ENCODE results near the gene GPR158.

The GPR158 gene

DNA sequence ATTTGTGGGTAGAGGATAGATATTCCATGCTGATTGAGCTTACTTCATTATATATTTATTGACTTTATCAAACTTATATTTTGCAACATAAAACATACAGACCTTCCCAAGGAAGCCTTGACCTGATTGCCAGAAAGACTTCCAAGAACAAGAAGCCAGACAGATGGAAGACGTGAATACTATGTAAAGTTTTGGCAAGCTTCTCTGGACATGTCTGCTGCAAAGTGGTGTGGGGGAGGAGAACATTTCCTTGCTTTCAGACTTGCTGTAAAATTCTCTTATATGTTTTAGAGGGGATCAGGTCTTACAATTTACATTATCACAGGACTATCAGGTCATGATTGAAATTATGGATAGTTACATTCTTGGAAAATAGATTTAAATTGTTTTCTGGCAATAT, 23.4 kb downstream of the GPR158 start:
- no peak for DNase-seq

DNA sequence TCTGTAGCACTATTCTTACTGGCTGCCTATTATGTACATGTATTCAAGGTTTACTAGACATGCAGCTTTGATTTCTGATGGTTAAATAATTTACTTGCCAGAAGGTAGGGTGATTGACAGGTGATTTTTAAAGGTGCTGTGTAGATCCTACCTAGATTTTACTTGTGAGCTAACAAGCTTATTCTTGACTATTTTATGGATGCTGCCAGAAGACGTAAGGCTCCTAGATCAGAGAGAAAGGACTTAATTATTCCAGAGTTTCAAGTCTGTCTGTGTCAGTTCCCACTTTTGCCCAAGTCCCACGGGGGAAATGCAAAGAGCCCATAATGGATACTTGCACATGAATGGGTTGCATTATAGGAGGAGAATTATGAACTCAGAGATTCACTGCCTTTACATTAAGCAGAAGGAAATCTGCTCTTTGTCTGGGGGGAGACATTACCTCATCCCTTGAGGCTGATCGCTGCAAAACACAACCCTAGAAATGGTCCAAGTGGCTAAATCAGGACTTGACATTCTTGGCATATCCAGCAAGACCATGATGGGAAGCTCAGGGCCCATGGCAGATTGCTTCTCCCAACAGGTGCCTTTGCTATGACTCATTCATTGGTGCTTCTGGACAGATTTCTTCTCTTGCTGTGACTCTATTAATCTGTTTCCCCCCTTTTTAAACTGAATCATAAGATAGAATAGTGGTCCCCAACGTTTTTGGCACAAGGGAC, 32.1 kb downstream of the GPR158 start:
- DNase-seq = no peak

DNA sequence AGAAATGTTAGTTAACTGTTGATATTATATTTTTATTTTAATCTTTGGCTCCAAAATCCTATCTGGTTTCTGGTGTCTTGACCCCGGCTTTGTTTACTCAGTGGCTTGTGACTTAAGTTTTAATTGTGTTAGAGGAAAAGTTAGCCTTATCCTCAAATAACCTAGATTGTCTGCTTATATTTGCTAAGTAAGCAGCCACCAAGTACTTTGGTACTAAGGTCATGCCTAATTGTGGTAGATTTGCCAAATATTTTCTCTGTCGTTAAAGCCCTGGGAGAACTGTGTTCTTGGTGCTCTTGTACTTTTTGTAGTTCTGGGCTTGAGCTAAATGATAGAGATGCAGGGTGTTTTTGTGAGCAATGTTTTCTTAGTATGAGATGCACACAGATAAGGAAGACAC, 34.8 kb downstream of the GPR158 start:
- DNase-seq = no peak

DNA sequence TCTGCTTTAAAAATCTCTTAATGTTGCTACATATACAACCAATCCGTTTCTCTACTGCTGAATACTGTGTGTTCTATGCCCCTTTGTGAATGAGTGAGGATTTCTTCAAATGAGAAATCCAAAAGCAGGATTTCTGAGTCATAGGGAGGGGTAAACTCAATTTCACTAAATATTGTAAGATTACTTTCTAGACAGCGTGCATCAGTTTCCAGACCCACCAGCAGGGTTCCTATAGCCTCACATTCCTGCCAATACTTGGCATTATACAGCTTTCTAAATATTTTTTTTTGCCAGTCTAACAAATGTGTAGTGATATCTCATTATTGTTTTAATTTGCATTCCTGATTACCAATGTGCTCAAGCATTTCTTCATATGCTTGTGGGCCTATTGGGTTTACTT, 35.5 kb downstream of the GPR158 start:
- DNase-seq = no peak

DNA sequence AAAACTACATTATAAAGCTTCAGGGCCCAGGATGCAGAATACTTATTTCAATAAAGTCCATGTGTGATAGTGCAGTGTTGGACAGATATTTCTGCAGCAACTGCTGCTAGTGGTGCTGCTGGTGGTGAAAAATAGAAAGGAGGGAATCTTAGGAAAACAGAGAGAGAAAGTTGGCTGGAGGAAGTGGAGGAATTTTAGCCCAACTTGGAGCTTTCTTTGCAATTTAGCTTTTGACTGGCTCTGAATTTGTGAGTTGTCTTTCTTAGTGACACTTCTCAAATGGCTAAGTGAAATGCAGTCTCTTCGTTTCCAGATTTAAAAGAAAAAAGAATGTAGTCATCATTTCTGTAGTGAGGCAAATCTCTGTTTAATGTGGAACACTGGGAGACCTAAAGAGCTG, 45.4 kb downstream of the GPR158 start:
- DNase-seq = no peak

DNA sequence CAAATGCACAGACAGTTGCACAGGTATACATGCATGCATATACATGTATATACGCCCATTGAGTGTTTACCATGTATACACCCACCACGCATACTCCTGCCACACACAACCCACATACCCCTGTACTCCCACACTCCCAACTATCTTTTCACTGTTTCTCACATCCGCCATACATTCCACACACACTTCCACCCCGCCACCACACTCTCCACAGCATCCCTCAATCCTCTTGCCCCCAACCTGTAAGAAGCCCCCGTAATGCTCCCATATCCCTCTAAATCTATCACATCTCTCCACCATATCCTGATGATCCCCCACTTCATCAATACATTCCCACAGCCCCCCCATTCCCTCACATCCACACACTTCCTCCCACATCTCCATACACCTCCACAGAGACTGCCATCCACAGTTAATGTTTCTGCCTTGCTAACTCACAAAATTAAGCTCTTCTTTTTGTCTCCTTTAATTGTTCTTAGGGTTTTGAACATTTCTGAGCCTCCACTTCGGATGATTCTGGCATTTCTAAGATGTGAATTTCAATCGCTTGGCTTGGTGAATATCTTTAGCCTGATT, 47.4 kb downstream of the GPR158 start:
- DNase-seq = no peak

DNA sequence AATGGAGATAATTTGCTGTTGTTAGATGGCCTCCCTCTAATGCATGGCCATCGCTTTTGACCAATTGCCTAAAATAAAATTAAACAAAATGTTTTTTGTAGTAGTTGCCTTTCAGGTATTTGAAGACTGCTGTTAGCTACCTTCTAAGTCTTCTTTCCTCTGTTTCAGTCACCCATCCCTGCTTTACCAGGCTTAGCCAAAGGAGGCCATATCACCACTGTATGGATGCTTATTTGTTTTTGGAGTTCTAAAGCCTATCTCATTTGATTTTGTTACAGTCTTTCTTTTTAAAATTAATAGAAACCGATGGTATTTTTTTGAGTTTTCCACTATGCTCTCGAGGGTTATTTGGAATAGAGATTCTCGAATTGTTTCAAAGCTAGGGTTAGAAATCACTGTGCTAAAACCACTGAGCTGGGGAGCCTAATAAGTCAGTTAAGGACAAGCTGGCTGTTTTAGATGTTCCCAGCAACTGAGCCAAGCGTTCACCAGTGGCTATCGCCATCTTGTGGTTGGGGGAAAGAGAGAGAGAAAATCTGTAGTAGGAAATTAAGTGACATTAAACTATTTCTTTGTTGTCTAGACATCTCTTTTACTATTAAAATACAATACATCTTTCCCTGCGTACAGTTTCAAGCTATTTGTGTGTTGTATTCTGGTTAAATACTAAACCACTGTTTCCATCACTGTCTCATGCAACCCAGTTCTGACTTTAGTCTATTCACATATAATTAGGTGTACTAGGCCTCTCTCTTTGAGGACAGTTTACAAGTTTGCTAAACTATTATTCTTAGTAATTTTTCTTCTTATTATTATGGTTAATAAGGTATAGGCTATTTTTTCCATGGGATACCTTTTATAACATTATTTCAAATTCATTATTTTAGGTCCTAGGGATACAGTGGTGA, 52.2 kb downstream of the GPR158 start:
- peak; percentile 23 for DNase-seq

DNA sequence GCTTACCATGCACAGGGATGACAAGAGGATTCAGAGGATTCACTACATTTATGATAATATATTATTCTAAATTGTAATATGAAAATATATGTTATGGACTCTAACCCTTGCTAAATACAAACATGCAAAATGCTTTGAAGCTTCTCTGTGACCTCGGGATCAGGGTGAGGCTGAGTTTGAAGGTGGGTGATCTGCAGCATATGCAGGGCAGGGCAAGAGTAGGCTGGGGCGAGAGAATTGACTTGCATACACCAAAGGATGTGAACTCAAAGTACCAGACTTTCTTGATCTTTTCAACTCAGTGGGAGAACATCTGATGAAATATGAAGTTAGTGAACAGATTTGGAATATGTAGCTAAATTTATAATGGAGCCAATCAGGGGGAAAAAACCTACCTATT, 57.0 kb downstream of the GPR158 start:
- no peak for DNase-seq

DNA sequence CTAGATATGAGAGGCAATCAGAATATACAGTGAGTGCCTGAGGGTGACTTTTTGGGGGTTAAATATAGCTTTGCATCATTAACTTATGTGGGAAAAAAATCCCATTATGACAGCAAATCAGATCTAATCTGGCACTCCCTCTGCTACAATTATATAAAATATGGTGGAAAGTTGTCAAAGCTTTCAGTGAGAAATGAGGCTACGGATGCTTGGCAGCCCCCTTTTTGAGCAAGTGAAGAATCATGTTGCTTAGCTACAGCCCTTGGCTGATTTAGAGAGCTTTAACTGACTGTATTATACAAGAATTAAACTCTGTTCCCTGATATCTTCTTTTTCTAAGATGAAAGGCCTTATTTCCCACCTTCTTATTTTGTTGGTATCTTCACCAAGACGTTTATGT, 57.4 kb downstream of the GPR158 start:
- DNase-seq = no peak

DNA sequence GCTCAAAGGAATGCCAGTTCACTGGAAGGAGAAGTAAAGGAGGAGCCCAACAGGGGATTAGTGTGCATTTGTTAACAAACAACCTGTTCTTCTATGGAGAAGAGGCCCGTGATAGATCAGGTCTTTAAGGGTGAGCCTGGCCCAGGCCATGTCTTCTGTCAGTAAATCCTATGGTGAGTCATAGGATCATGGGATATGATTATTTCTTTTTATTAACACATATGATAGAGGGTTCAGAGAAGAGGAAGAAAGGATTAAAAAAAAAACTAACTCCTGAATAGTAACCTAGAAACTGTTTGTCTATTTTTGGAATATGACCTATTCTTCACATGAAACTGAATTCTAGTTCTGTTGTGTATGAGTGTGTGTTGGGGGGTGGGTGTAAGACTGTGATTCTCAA, 70.4 kb downstream of the GPR158 start:
- DNase-seq = no peak

DNA sequence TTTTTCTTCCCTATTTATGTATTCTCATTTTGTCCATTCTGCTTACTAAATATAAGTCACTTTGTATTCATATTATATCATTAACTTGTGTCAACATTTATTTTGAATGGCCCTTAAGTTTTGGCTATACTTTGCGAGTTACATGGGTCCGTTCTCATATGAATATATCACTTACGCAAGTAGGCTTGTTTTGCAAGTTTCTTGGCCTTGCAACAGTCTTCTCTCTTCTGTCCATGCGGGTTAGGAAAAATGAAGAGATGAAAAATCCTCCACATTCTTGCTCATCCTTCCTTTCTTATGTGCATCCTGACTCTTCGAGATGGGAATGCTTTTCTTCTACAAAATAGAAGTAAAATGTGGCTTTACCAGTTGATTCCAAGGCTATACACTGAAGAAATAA, 82.8 kb downstream of the GPR158 start:
- no peak for DNase-seq

DNA sequence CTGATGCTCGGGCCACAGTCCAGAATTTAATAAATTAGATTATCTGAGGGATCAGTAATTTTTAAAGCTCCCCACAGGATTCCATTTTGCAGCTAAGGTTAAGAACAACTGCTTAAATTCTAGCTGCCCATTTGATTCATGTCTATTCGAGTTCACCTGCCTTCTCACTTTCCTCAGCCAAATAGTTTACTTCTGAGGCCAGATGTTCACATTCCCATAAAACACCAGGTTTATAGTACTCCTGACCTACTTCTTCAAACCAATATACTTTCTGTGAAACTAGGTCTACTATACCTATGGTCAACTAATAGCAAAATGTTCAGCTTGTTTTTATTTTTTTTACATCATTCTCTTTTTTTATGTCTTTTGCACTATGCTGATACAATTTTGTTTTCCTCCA, 86.3 kb downstream of the GPR158 start:
- DNase-seq = no peak

DNA sequence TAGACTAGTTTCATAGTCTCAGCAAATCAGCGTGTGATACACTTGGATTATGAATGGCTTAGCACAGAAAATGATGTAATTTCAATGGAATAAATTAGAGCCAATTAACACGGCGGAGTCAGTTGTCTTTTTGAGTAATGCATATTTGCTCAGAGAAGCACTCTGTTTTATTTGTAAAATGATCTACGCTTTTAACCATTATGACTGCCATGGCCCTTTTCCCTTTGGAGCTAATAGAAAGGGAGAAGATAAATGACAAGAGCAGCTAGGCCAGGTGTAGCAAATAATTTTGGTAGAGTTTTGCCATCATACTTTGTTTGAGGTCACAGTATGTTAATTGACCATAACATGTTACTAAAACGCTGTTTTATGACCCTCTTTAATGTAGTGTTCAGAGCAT, 86.8 kb downstream of the GPR158 start:
- no peak for DNase-seq

DNA sequence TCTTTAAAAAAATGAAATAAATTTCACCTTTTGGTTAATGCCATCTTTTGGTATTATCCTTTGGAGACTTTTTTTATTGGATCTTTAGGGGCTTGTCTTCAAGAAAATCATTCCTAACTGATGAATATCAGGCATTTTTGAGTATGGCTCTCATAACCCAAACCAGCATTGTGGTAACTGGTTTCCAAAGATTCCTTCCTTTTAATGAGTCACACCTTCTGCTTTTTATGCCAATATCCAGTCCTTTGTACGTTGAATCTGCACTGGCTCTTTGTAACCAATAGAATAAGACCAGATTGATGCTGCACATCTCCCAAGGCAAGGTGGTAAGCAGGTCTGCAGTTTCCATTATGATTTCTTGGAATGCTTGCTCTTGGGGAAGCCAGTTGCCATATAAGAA, 89.1 kb downstream of the GPR158 start:
- DNase-seq = no peak

DNA sequence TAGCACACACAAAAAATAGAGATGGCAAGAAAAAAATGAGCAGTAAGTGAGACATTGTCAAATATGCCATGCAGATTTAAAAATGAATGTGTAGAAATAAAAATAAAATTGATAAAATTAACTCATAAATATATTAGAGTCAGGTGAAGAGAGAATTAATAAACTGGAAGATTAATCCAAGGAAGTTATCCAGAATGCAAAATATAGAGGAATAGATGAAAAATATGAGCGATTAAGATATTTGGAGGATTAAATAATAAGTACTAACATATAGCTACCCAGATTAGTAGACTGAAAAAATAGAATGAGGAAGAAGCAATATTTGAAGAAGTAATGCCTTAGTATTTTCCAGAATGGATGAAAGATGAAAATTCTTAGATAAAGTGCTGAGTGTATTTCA, 103.4 kb downstream of the GPR158 start:
- no peak for DNase-seq

DNA sequence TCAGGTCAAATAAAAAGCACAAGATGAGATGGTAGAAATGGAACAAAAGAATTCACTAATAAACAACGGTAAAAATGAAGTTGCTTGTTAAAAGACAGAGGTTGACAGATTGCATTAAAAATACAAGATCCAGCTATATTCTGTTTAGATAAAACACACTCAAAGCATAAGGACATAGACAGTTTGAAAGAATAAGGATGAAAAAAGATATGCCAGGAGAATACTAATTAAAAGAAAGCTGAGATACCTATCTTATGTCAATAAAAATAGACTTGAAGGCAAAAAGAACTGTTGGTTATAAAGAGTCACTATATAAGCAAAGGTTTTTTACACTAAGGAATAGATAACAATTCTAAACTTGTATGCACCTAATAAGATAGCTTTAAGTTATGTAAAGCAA, 105.3 kb downstream of the GPR158 start:
- no peak for DNase-seq

DNA sequence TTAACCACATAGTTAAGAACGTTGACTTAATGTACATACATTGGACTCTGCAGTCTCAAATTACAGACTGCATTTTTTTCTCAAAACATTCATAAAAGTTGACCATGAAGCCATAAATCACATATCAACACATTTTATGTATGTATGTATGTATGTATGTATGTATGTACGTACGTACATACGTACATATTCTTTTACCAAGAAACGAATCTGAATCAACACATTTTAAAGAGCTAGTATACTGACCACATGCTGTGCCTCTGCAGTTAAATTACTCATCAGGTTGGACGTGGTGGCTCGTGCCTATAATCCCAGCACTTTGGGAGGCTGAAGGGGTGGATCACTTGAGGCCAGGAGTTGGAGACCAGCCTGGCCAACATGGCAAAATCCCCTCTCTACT, 105.8 kb downstream of the GPR158 start:
- no peak for DNase-seq

DNA sequence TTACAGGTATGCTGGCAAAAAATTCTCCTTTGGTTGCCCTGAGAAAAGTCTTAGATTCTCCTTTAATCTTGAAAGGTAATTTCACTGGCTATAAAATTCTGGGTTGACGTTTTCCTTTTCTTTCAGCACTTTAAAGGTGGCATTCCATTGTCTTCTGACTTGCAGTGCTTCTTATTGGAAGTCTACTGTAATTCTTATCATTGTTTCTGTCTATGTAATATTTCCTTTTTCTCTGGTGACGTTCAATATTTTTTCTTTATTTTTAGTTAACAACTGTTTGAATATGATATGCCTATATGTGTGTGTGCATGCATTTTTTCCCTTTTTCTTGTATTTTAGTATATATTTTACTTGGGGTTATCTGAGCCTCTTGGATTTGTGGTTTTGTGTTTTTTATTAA, 111.0 kb downstream of the GPR158 start:
- no peak for DNase-seq

DNA sequence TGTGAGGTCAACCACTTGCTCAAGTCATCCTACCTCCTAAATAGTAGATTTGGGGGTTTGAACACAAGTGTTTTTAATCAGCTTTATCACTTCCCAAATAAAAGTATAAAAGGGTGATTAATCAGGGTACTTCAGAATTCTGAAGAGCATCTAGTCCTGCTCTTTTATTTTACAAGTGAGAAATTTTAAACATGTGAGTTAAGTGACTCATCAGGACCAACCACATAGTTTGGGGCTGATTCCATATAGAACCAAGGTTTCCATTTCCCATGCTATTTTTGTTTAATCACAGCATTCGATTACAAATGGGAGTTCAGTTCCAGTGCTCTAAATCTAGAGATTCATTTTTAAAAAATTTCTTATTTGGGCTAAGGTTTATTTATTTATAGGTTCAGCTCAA, 113.4 kb downstream of the GPR158 start:
- DNase-seq = no peak

DNA sequence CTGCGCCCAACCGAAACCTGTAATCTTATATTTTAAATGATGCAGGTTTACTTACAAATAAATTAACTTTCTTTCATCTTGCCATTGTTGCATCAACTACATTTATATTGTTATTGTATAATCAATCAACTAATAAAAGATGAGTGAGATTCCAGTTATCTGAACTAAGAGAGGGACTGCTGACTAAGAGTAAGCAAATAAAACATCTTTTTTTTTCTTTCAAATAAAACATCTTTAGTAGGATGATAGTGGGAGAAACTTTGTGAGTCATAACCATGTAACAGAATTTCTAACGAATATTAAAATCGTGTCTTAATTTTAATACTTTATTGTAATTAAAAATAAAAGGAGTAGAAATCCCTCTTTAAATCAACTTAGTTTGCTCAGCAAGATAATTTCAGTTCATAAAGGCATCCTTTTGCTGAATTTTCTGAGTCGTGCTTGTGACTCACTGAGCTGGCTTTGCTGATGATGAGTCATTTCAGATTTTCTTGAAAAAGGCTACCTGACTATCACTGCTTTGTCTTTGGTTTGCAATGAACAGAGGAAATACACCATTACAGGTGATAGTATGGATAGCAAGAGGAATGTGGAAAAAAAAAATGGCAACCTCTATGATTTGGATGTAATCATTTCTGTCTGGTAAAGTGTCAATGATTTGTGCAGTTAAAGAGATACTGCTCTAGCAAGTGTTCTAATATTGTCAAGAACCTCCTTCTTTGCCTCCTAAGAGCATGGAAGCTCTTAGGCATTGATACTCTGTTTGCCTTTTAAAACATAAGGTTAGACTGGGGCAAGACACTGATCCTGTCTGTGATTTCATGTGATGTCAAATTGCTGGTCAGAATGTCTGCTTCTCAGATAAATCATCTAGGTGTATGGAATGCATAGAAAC, 119.5 kb downstream of the GPR158 start:
- no peak for DNase-seq

DNA sequence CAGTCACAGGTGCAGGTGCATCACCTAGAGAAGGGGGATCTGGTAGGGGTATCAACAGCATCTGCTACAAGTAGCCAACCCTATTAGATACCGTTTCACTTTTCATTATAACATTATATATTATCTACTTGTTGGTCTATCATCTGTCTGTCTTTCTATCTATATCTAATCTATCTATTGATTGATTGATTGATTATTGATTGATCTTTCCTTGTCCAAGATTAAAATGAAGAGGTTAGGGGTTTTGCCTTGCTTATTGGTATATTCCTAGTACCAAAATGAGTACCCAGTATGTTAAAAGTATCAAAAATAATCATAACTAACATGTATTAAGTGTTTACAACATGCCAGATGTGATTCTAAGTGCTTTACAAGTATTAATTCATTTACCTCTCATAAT, 121.5 kb downstream of the GPR158 start:
- DNase-seq = no peak

DNA sequence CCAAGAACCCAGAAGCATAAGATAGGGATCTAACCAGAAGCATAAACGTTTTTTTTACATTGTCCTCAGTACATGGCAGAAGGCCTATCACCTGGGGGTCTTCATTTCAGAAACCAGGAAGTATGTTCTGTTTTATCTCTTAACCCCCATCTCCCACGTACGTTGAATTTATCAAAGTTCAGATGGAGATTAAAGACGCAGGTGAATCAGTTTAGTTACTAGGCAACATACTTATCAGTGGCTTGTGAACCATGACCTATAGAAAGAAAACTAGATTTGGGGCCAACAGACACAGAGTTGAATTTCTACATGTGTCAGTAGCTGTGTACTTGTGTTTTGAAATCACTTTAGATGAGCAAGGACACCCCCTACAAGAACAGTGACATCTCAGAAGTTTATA, 122.7 kb downstream of the GPR158 start:
- DNase-seq = no peak

DNA sequence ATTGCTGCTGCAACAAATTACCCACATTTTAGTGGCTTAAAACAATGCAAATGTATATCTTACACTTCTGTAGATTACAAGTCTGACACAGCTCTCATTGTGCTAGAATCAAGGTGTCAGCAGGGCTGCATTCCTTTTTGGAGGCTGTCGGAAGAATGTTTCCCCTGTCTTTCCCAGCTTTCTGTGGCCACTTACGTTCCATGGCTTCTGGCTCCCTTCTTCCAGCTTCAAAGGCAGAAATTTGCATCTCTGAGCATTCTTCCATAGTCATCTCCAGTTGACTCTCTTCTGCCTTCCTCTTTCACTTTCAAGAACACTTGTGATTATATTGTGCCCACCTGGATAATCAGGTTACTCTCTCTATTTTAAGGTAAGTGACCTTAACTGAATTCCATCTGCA, 125.3 kb downstream of the GPR158 start:
- no peak for DNase-seq

Measured in right hindlimb (tissue), 1 donor.